ENCODE measurements around the gene CSNK2B. TPM values are rescaled to one million over a fixed set of nuclear protein-coding genes. Genes with fewer than 3 reads are reported as not detected.
A peak's percentile ranks its signal among the peaks of the same experiment; 100 is the strongest.

CSNK2B gene
- total RNA-seq, 4 donors from 2014 or later = 181 to 264 (median 206) TPM

DNA sequence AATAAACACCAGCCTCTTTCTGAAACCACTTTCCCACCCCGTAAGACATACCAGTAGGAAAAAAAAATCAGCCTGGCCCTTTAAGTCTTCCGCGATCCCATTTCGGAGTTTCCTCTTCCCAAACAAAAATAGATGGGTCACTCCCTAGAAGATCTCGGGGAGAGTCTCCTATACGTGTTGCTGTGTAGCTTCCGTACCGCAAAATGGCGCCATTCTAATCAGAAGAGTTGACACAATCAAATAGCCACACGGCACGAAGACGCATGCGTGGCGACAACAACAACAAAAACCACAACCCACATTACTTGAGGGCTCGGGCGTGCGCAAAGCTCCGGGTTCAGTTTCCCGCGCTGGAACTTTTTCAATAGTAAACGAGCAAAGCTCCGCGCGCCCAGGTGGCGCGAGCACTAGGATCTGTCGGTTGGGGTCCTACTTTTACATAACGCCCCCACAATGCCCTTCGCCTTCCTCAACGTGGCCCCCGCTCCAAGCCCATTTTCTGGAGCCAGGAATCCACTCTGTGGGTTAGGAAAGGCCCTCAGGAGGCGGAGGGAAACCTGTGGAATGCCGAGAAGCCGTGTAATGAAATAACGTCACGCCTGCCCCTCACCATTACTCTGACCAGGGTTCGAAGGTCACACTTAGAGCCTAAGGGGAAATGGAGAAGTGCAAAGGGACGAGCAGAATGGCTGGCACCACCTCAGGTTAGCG lies 935 bp upstream of the CSNK2B start, which contains the start of gene GPANK1:
Gene GPANK1, minus strand, starts transcription at position 208 of the 711 bp plus-strand sequence. CDS start 519 bp downstream, outside the sequence.
- TF ChIP-seq, protein P1, sequence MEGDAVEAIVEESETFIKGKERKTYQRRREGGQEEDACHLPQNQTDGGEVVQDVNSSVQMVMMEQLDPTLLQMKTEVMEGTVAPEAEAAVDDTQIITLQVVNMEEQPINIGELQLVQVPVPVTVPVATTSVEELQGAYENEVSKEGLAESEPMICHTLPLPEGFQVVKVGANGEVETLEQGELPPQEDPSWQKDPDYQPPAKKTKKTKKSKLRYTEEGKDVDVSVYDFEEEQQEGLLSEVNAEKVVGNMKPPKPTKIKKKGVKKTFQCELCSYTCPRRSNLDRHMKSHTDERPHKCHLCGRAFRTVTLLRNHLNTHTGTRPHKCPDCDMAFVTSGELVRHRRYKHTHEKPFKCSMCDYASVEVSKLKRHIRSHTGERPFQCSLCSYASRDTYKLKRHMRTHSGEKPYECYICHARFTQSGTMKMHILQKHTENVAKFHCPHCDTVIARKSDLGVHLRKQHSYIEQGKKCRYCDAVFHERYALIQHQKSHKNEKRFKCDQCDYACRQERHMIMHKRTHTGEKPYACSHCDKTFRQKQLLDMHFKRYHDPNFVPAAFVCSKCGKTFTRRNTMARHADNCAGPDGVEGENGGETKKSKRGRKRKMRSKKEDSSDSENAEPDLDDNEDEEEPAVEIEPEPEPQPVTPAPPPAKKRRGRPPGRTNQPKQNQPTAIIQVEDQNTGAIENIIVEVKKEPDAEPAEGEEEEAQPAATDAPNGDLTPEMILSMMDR (IDR thresholded peaks at IDR 0.05) = no peak
- TF ChIP-seq POLR2A (IDR thresholded peaks at IDR 0.05) = peak in 1 of 2 donors; percentile 68
- intact Hi-C loops (cut with DNase I) = no loop called here
- no peaks in the 10 kb centered on the region for H3K9me3 ChIP-seq
- no peaks in the 10 kb centered on the region for H3K27me3 ChIP-seq
- peaks cover 30 to 31% of the 10 kb centered on the region in 2 donors for H3K4me1 ChIP-seq
- H3K27ac ChIP-seq = peak within 1 kb of the TSS; percentile 66 to 92 (median 91)
- peak within 1 kb of the TSS; percentile 86 to 99 (median 94) for H3K4me3 ChIP-seq (replicated peaks in 1 of 3)
- DNase-seq = peak; percentile 93
- WGBS, 2 donors = 0 to 1% methylated on average over 35 to 39 of the region's 39 CpGs
- H3K36me3 ChIP-seq = peaks cover 28 to 37% of the 10 kb centered on the region in 2 donors

DNA sequence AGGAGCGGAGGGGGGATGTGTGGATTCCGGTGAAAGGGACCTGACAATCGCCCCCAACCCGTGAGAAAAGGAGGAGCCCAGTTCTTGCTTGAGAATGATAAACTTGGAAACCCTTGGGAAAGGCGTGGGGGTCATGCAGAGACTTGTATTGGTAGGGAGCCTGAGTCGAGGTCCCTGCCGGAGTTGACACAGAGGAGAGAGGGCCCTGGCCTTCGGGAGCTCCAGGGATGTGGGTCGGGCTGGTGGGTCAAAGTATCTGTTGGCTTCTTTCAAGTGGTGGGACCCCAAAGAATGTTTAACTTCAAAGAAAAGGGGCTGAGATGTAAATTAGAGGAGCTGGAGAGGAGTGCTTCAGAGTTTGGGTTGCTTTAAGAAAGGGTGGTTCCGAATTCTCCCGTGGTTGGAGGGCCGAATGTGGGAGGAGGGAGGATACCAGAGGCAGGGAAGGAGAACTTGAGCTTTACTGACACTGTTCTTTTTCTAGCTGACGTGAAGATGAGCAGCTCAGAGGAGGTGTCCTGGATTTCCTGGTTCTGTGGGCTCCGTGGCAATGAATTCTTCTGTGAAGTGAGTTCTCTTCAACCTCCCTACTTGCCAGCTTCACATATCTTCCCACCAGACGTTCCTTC lies 571 bp downstream of the CSNK2B start:
- WGBS, 2 donors = 5% methylated on average over 15 of the region's 15 CpGs

DNA sequence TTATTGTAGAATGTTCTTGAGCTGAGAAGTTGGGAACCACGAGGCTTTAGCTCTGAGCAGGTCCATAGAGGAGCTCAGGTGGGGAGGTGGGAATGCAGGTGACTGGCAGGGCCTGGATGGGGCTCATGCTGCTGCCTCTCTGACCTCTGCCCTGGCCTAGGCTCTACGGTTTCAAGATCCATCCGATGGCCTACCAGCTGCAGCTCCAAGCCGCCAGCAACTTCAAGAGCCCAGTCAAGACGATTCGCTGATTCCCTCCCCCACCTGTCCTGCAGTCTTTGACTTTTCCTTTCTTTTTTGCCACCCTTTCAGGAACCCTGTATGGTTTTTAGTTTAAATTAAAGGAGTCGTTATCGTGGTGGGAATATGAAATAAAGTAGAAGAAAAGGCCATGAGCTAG lies 3.8 kb downstream of the CSNK2B start, which contains the start of gene LY6G5B:
Gene LY6G5B, plus strand, starts transcription at position 301 of the 400 bp plus-strand sequence. CDS start 975 bp downstream, outside the sequence.
- Histone ChIP-seq H3K9me3 (no peaks in the 10 kb centered on the region), H3K36me3 (peaks cover 52 to 63% of the 10 kb centered on the region in 2 donors), H3K4me1 (peaks cover 7 to 11% of the 10 kb centered on the region in 2 donors), H3K4me3 (replicated peaks in 1 of 3) (no peak within 1 kb of the TSS), H3K27me3 (no peaks in the 10 kb centered on the region), H3K27ac (no peak within 1 kb of the TSS)
- no peak for DNase-seq
- intact Hi-C loops (cut with DNase I) = loop anchor here (10.0 kb wide), 1 partner anchor 295 kb away; no protein-coding TSS in a partner anchor
- WGBS, 2 donors = 81 to 83% methylated on average over 8 of the region's 8 CpGs
- TF ChIP-seq POLR2A (IDR thresholded peaks at IDR 0.05) = no peak
- TF ChIP-seq, protein P1 (IDR thresholded peaks at IDR 0.05) = no peak

More for the DNA sequence above, 571 bp downstream of the CSNK2B start:
- Histone ChIP-seq H3K4me3 (replicated peaks in 1 of 3) (peak overlapping the region; percentile 86 to 99 (median 94)), H3K27me3 (no peaks in the 10 kb centered on the region), H3K4me1 (peaks cover 24 to 25% of the 10 kb centered on the region in 2 donors), H3K36me3 (peaks cover 42 to 50% of the 10 kb centered on the region in 2 donors), H3K27ac (peak overlapping the region; percentile 78 to 92 (median 91)), H3K9me3 (no peaks in the 10 kb centered on the region)
- no peak for DNase-seq
- intact Hi-C loops (cut with DNase I) = no loop called here
- no peak for TF ChIP-seq POLR2A (IDR thresholded peaks at IDR 0.05)
- TF ChIP-seq, protein P1 (IDR thresholded peaks at IDR 0.05) = no peak

DNA sequence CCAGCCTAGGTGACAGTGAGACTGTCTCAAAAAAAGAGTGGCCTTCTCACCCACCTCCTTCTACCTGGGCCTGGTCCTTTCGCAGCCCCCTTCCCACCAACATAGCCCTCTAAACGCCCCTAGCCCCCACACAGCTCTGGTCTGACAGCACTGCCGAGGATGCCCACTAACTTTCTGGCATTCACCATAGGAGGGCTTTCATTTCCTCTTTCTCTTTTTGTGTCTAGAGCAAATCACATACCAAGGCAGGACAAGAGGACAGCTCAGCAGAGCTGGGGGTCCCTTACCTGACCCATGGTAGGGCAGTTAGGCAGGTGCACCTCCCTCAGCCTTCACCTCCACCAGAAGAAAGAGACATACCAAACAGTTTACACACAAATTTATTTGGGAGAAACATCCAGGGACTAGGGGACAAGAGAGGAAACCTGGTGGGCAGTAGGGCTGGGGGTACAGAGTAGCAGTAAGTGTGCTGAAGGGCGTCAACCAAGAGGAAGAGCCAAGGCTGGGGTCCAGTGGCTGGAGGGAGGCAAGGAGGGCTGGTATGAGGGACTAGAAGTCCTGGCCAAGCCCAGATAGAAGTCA lies 10.5 kb downstream of the CSNK2B start:
- Histone ChIP-seq H3K9me3 (no peaks in the 10 kb centered on the region), H3K4me1 (peaks cover 2 to 7% of the 10 kb centered on the region in 2 donors), H3K4me3 (replicated peaks in 1 of 3) (no peak overlapping the region), H3K27me3 (no peaks in the 10 kb centered on the region), H3K36me3 (peaks cover 10 to 19% of the 10 kb centered on the region in 2 donors), H3K27ac (no peak overlapping the region)
- TF ChIP-seq, protein P1 (IDR thresholded peaks at IDR 0.05) = no peak
- no peak for TF ChIP-seq POLR2A (IDR thresholded peaks at IDR 0.05)
- WGBS, 2 donors = 72 to 81% methylated on average over 4 of the region's 4 CpGs
- no peak for DNase-seq
- intact Hi-C loops (cut with DNase I) = loop anchor here (10.0 kb wide), 1 partner anchor 288 kb away; no protein-coding TSS in a partner anchor

All from thyroid gland (tissue), 4 donors.